H9 (cell line): Measurements from ENCODE around the gene HDLBP. TPM values are rescaled to one million over a fixed set of nuclear protein-coding genes. Genes with fewer than 3 reads are reported as not detected.

Source experiments
- DNase-seq: peaks from one replicate; pipeline ENCODE4 v3.0.0-alpha.2; 2017
- H2AFZ ChIP-seq: one replicate; pipeline ENCODE4 v1.6.1; 2013; ENCODE audit warnings: mild to moderate bottlenecking, low read length, control low read depth, moderate library complexity
- H2AK5ac ChIP-seq: 2 replicates; pipeline ENCODE4 v1.6.1; 2013; ENCODE audit warnings: low read length, control low read depth, mixed read lengths; ENCODE audit not compliant: insufficient read length
- H2BK120ac ChIP-seq: one replicate; pipeline ENCODE4 v1.6.1; 2013; ENCODE audit warnings: low read depth, mild to moderate bottlenecking, low read length, control low read depth, inconsistent platforms; ENCODE audit not compliant: poor library complexity, severe bottlenecking
- H2BK12ac ChIP-seq: 2 replicates; pipeline ENCODE4 v1.6.1; 2013; ENCODE audit warnings: low read length, control low read depth, mixed read lengths, low read depth; ENCODE audit not compliant: insufficient read length
- H2BK15ac ChIP-seq: 2 replicates; pipeline ENCODE4 v1.6.1; 2013; ENCODE audit warnings: low read depth, low read length, control low read depth
- H2BK20ac ChIP-seq: one replicate; pipeline ENCODE4 v1.6.1; 2013; ENCODE audit warnings: low read depth, mild to moderate bottlenecking, low read length, control low read depth, inconsistent platforms; ENCODE audit not compliant: poor library complexity, severe bottlenecking
- H2BK5ac ChIP-seq: 2 replicates; pipeline ENCODE4 v1.6.1; 2013; ENCODE audit warnings: low read length, control low read depth, mixed read lengths; ENCODE audit not compliant: insufficient read length
- H3K14ac ChIP-seq: 2 replicates; pipeline ENCODE4 v1.6.1; 2013; ENCODE audit warnings: low read length, control low read depth; ENCODE audit not compliant: insufficient read depth
- H3K18ac ChIP-seq: 2 replicates; pipeline ENCODE4 v1.6.1; 2013; ENCODE audit warnings: low read depth, mild to moderate bottlenecking, mixed read lengths, low read length, control low read depth; ENCODE audit not compliant: insufficient read length
- H3K23ac ChIP-seq: 2 replicates; pipeline ENCODE4 v1.6.1; 2013; ENCODE audit warnings: low read length, control low read depth, mixed read lengths, low read depth; ENCODE audit not compliant: insufficient read length
- H3K23me2 ChIP-seq: 2 replicates; pipeline ENCODE4 v1.6.1; 2013; ENCODE audit warnings: low read depth, mild to moderate bottlenecking, mixed read lengths, low read length, control low read depth; ENCODE audit not compliant: insufficient read length, poor library complexity, severe bottlenecking
- H3K27ac ChIP-seq: 2 replicates; pipeline ENCODE4 v1.5.1; 2013; ENCODE audit warnings: low read length, control low read depth, mixed read lengths, low read depth; ENCODE audit not compliant: insufficient read length
- H3K27me3 ChIP-seq: 2 replicates; pipeline ENCODE4 v1.6.1; 2013; ENCODE audit warnings: low read length, control low read depth, inconsistent platforms; ENCODE audit not compliant: insufficient read depth
- H3K4ac ChIP-seq: 2 replicates; pipeline ENCODE4 v1.6.1; 2013; ENCODE audit warnings: low read depth, mild to moderate bottlenecking, control low read depth, inconsistent platforms, low read length, moderate library complexity
- H3K4me1 ChIP-seq: 2 replicates; pipeline ENCODE4 v1.6.1; 2013; ENCODE audit warnings: low read length, control low read depth, inconsistent platforms; ENCODE audit not compliant: insufficient read depth
- H3K4me2 ChIP-seq: 2 replicates; pipeline ENCODE4 v1.6.1; 2013; ENCODE audit warnings: low read length, control low read depth, mixed read lengths; ENCODE audit not compliant: insufficient read length, insufficient read depth
- H3K56ac ChIP-seq: 2 replicates; pipeline ENCODE4 v1.6.1; 2013; ENCODE audit warnings: low read depth, mild to moderate bottlenecking, mixed read lengths, low read length, control low read depth; ENCODE audit not compliant: insufficient read length
- H3K79me1 ChIP-seq: 2 replicates; pipeline ENCODE4 v1.6.1; 2013; ENCODE audit warnings: low read depth, mild to moderate bottlenecking, moderate library complexity, low read length, control low read depth, inconsistent platforms; ENCODE audit not compliant: insufficient read depth, poor library complexity, severe bottlenecking
- H3K79me2 ChIP-seq: 2 replicates; pipeline ENCODE4 v1.6.1; 2013; ENCODE audit warnings: low read length, control low read depth, inconsistent platforms; ENCODE audit not compliant: insufficient read depth
- H3K9ac ChIP-seq: 2 replicates; pipeline ENCODE4 v1.6.1; 2013; ENCODE audit warnings: low read length, control low read depth, mixed read lengths; ENCODE audit not compliant: insufficient read length; ENCODE audit errors: extremely low read depth
- H3K9me3 ChIP-seq: one replicate; pipeline ENCODE4 v1.6.1; 2013; ENCODE audit warnings: low read depth, low read length, inconsistent platforms; ENCODE audit not compliant: control insufficient read depth
- H3T11ph ChIP-seq: one replicate; pipeline ENCODE4 v1.6.1; 2013; ENCODE audit warnings: mild to moderate bottlenecking, low read length, control low read depth, inconsistent platforms
- H4K20me1 ChIP-seq: one replicate; pipeline ENCODE4 v1.6.1; 2013; ENCODE audit not compliant: control insufficient read depth, insufficient read length, insufficient read depth
- H4K5ac ChIP-seq: 2 replicates; pipeline ENCODE4 v1.6.1; 2013; ENCODE audit warnings: low read depth, mild to moderate bottlenecking, mixed read lengths, low read length, control low read depth; ENCODE audit not compliant: insufficient read length
- H4K8ac ChIP-seq: replicated peaks from 2 replicates; pipeline ENCODE4 v1.6.1; 2013; ENCODE audit warnings: low read length, control low read depth, mixed read lengths, low read depth; ENCODE audit not compliant: insufficient read length
- H4K91ac ChIP-seq: 2 replicates; pipeline ENCODE4 v1.6.1; 2013; ENCODE audit warnings: low read depth, mild to moderate bottlenecking, moderate library complexity, mixed read lengths, low read length, control low read depth; ENCODE audit not compliant: insufficient read length
- H3K27ac Mint-ChIP-seq, 3 experiments: 2 replicates in 2 of 3; 3 replicates in 1 of 3; pipeline ENCODE4 v1.8.0; 2020 to 2021; ENCODE audit warnings: mixed read lengths in 3 of 3, mild to moderate bottlenecking in 1 of 3, moderate library complexity in 1 of 3
- H3K27me3 Mint-ChIP-seq: 2 replicates; pipeline ENCODE4 v1.8.0; 2021; ENCODE audit warnings: low read depth, mild to moderate bottlenecking, moderate library complexity, mixed read lengths
- H3K36me3 Mint-ChIP-seq, 3 experiments: 2 replicates in 2 of 3; 3 replicates in 1 of 3; pipeline ENCODE4 v1.8.0; 2020 to 2021; ENCODE audit warnings: low read depth in 3 of 3, mixed read lengths in 3 of 3; ENCODE audit not compliant: insufficient read depth in 1 of 3
- H3K4me1 Mint-ChIP-seq, 2 experiments: 2 replicates each; pipeline ENCODE4 v1.8.0; 2020; ENCODE audit warnings: mixed read lengths in 2 of 2
- H3K4me3 Mint-ChIP-seq, 2 experiments: 2 replicates in 1 of 2; 3 replicates in 1 of 2; pipeline ENCODE4 v1.8.0; 2020 to 2021; ENCODE audit warnings: mild to moderate bottlenecking in 2 of 2, mixed read lengths in 2 of 2, moderate library complexity in 1 of 2
- H3K9me3 Mint-ChIP-seq, 2 experiments: 2 replicates in 1 of 2; 3 replicates in 1 of 2; pipeline ENCODE4 v1.8.0; 2020; ENCODE audit warnings: mild to moderate bottlenecking in 2 of 2, mixed read lengths in 2 of 2, moderate library complexity in 1 of 2
- CTCF ChIP-seq: fragments of 200-600 bp; sonication (generic); conservative IDR thresholded peaks from 3 replicates; pipeline ENCODE4 v1.8.0; 2021; ENCODE audit warnings: antibody characterized with exemption, mild to moderate bottlenecking
- WGBS: extraction: QIAGEN DNeasy Blood & Tissue Kit; methylation state at CpG from one replicate; pipeline ENCODE4 v1.1.7; 2013; ENCODE audit warnings: missing lambda C conversion rate, low lambda C conversion rate, mixed read lengths; ENCODE audit not compliant: insufficient read length; ENCODE audit errors: extremely low coverage; 5-methylcytosine and 5-hydroxymethylcytosine counted together
- total RNA-seq: library from RNA; stranded (reverse); gene quantifications from 2 replicates; pipeline ENCODE4 v1.2.1, GENCODE V29; 2021

HDLBP gene
- total RNA-seq, 1 experiment from 2014 or later, result 364 TPM

DNA sequence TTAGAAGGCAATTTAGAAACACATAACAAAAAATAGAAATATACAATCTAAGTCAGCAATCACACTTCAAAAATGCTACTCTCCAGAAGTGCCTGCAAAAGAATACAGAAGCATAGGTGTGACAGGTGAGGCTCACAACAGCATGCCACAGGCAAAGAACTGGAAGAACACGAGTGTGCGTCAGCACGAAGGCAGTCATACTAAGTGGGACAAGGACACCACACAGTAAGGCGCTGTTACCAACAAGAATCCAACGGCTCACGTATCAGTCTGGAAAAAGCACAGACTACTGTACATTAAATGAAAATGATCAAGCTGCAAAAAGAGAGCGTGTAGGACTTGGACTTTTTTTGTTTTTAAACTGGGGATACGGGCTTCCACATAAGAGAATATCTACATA lies 18.7 kb downstream of the HDLBP start:
- no peak overlapping the region for H2BK15ac ChIP-seq
- H4K5ac ChIP-seq, result no peak overlapping the region
- no peaks in the 10 kb centered on the region for H3K27me3 Mint-ChIP-seq
- no peak overlapping the region for H4K91ac ChIP-seq
- H2BK12ac ChIP-seq, result no peak overlapping the region
- H3K27ac ChIP-seq, result no peak overlapping the region
- peaks cover 12 to 18% of the 10 kb centered on the region in 2 experiments for H3K4me1 Mint-ChIP-seq
- H3K56ac ChIP-seq, result no peak overlapping the region
- no peak overlapping the region for H4K8ac ChIP-seq
- H3K23ac ChIP-seq, result no peak overlapping the region
- no peaks in the 10 kb centered on the region for H3K4me1 ChIP-seq
- H3K4ac ChIP-seq, result no peak overlapping the region
- H3K4me2 ChIP-seq, result no peak overlapping the region
- no peaks in the 10 kb centered on the region for H3K9me3 ChIP-seq
- no peak overlapping the region for H3K4me3 Mint-ChIP-seq
- H3K9me3 Mint-ChIP-seq, result no peaks in the 10 kb centered on the region
- H2BK120ac ChIP-seq, result no peak overlapping the region
- no peak overlapping the region for H3K9ac ChIP-seq
- H3K14ac ChIP-seq, result no peak overlapping the region
- no peak overlapping the region for H2AK5ac ChIP-seq
- H3K18ac ChIP-seq, result no peak overlapping the region
- peaks cover 7% of the 10 kb centered on the region for H3K79me1 ChIP-seq
- H2BK20ac ChIP-seq, result no peak overlapping the region
- peak overlapping the region in 1 of 3 experiments; percentile 6; a peak in 1 of 7 replicates for H3K27ac Mint-ChIP-seq
- no peaks in the 10 kb centered on the region for H3K23me2 ChIP-seq
- no CpG with 5 or more reads among the region's 8 CpGs for WGBS
- no peaks in the 10 kb centered on the region for H3K27me3 ChIP-seq
- no peak overlapping the region for H3T11ph ChIP-seq
- no peak for TF ChIP-seq CTCF
- H4K20me1 ChIP-seq, result no peaks in the 10 kb centered on the region
- peaks cover 4 to 11% (median 6%) of the 10 kb centered on the region in 3 experiments; a peak in 4 of 7 replicates for H3K36me3 Mint-ChIP-seq
- no peak overlapping the region for H2AFZ ChIP-seq
- H3K79me2 ChIP-seq, result peaks cover 45% of the 10 kb centered on the region; the same call in 1 of the 2 replicates
- no peak overlapping the region for H2BK5ac ChIP-seq
- DNase-seq, result no peak
